OCI-M1 (cell line): ENCODE measurements around the gene HEBP2.
A peak's percentile ranks its signal among the peaks of the same experiment; 100 is the strongest.
"Not testable (repeated sequence)": the region's sequence is repeated elsewhere in the genome, so short reads cannot be mapped to it uniquely, and the experiment has no call there.

ENCODE experiments used
- DNase-seq: peaks from one replicate; lab custom pipeline; 2025; lab: John Stamatoyannopoulos, UW

HEBP2 gene

GRCh38 chr6:138424004-138424904, 20.2 kb downstream of the HEBP2 start:
- DNase-seq, result no peak

DNA sequence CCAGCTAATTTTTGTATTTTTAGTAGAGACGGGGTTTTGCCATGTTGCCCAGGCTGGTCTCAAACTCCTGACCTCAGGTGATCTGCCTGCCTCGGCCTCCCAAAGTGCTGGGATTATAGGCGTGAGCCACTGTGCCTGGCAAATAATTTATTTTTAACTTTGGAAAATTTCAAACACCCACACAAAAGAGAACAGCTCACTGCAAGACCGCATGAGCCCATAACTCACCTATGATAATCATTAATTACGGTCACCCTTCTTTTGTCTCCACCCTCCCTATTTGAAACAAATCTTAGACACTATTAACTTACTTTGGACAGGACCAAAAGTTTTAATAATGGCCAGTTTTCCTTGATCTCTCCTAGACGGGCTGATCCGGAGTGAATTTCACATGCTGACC, 21.2 kb downstream of the HEBP2 start:
- DNase-seq, result not testable (repeated sequence)

DNA sequence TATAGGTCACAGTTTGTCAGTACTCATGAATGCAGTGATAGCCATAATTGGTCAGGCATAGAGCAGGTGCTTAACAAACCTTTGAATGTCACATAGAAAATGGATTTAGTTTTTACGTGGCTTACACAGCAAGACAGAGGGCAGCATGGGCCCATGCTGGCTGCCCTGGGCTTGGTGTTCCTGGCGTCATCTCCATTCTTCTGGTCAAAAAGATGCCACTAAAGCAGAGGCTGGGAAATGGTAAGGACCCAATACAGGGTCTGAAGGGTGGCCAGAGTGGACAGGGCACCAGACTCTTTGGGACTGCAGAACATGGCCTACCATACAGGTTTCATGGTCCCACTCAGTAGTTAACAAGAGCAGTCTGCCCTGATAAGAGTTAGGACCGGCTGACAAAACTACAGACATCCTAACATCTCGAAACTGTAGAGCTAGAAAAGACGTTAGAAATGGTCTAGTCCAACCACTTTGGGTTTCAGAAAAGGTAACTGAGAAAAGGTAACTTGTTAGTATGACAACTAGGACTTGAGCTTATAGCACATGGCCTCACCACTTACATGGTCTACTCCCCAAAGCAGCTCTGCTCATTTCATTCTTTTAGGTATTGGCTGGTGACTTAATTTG, 22.6 kb downstream of the HEBP2 start:
- DNase-seq, result no peak

GRCh38 chr6:138427701-138428100, 23.7 kb downstream of the HEBP2 start:
- DNase-seq, result no peak

DNA sequence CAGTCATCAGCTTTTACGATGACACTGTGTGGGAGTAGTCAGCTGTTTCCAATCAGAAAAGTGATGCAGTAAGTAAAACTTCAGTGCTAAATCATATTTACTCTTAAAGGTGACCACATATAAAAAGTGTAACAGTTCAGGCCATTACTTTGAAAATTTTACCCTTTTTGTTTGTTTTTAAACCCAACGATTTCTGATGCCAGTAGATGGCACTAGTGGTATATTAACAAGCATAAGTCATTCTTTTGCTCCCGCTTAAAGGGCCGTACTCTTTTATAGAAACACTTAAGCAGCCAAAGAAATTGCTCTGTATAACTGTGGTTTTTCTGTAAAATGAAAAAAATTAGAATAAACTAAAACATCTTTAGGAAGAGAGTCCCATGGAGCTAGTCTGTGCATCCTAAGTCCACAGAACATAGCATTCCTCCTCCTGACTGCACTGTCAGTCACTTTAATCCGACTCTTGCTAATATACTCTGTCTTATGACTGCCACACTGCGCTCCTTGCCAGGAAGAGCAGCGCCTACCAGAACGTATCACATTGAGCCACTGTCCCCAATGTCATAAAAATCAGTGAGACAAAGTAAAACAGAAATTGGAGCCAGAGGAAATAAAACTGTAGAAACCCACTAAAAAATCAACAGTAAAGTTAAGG, 25.0 kb downstream of the HEBP2 start:
- DNase-seq, result peak; percentile 77

DNA sequence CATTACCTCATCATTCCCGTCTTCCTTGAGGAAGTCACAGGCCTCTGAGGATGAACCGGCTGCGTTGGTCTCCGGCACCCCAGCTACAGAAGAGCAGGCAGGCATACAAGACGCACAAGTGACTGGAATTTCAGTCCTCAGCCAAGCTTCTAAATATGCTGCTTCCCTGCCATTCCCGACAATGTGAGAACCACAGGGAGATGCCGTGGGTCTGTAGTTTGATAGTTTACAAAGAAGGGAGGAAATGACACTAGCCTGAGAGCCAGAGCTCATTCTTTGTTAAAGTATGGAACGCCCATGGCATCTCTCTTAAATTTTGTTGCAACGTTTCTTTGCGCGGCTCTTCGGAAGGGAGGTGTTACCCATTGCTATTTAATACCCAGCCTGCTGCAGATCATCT, 25.7 kb downstream of the HEBP2 start:
- no peak for DNase-seq

DNA sequence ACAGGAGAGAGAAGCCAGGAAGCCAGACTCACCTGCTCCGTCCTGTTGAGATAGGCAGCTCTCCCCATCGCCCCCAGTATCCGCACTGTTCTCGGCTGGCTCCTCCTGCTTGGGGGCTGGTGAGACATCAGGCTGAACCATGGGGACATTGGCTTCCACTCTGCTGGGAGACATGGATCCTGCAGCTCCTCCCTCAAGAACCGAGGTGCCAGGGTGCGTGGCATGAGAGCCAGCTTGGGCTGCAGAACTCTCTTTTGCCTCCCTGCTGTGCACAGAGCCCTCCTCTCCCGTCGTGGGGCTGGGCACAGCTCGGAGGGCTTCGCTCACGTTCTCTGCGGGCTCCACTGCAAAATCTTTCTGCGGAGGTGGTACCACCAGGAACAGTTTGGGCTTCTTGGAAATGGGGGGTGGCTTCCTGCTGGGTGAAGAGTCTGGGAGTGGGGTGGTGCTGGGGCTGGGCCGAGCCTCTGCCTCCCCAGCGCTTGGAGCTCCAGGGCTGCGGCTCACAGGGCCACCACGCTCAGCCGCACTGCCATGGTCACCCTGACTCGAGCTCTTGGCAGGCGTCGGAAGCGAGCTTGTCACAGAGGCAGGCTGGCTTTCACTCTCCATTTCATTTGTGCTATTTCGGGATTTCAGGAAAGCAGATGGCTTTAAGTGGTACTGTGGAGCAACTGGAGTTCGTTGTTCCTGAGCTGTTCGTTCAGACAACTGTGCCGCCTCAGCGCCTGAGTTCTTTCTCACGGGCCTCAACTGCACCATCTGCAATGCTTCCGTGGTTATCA, 26.5 kb downstream of the HEBP2 start:
- no peak for DNase-seq

GRCh38 chr6:138431256-138432062, 27.4 kb downstream of the HEBP2 start:
- no peak for DNase-seq

GRCh38 chr6:138432063-138432356, 28.0 kb downstream of the HEBP2 start:
- no peak for DNase-seq

- DNase-seq, result no peak
Measured at GRCh38 chr6:138434096-138434495, 30.1 kb downstream of the HEBP2 start.

DNA sequence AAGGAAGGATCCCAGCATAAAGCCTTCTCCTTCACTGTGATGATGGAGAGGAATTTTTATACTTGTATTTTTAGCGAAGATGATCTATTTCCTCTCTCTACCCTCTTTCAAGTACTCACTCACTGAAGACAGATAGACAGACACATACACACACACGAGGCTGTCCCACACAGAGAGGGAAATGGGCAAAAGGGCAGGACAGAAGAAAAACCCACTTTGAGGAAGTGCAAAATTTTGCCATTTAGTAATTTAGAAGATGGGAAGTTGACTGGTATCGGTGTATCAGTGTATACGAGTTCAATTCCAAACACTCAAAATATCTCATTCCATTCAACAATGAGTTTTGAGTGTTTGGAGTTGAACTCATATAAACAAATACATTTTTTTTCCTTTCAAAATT, 30.9 kb downstream of the HEBP2 start:
- no peak for DNase-seq

DNA sequence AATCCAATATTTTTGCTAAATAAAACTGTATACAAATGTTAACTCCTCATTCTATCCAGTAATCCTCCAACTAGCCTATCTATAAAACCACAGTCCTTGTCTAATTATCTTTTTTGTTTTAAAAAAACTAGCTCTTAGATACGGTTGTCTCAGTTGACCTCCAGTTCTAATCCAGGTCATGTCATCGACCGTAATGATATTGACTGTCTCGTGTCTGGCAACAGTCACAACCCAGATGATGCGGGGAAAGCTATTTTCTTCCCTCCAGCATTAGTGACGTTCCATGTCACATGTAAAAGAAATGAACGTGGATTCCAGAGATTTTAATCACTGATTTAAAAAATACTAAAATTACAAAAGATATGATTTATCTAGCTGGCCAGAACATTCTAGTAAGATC, 35.5 kb downstream of the HEBP2 start:
- DNase-seq, result no peak

- DNase-seq, result no peak
Measured at GRCh38 chr6:138440296-138440695, 36.3 kb downstream of the HEBP2 start.

- DNase-seq, result peak; percentile 56
Measured at GRCh38 chr6:138440758-138441357, 36.8 kb downstream of the HEBP2 start.

DNA sequence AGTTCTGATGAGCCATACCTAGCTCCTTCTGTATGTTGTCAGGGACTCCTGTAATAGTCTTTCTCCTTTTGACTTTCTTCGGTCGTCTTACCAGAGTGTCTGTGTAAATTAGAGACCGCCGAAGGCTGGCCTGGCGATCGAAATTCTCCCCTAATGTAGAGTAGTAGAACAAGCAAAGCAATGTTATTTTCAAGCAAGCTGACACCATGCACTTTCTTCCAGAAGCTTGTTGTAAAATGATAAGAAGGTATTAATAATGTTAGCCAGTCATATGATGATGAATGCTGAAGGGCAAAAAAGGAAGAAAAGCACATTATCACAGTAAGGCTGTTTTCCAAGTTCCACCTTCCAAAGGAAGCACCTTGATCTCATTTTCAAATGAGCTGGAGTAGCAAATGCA, 37.9 kb downstream of the HEBP2 start:
- DNase-seq, result no peak

- DNase-seq, result no peak
Measured at GRCh38 chr6:138442663-138443062, 38.6 kb downstream of the HEBP2 start.

- DNase-seq, result no peak
Measured at GRCh38 chr6:138443979-138444378, 40.0 kb downstream of the HEBP2 start.

GRCh38 chr6:138446821-138447220, 42.8 kb downstream of the HEBP2 start:
- DNase-seq, result no peak

GRCh38 chr6:138450445-138450844, 46.4 kb downstream of the HEBP2 start:
- no peak for DNase-seq

GRCh38 chr6:138451043-138451442, 47.0 kb downstream of the HEBP2 start:
- no peak for DNase-seq
